H54 (cell line): ENCODE data around the gene DVL1.

Experiments used
- DNase-seq: peaks from one replicate; pipeline ENCODE4 v3.0.0; 2011; ENCODE audit warnings: low spot score, mixed read lengths; ENCODE audit not compliant: insufficient read length
- FAIRE-seq: peaks from 3 replicates; lab custom pipeline; 2011; peaks lifted over from hg19 to GRCh38; lab: Jason Lieb, UNC
- POLR2A ChIP-seq: IDR thresholded peaks from 2 replicates; pipeline ENCODE4 v1.6.1; 2011; ENCODE audit warnings: low read depth, mild to moderate bottlenecking, low read length

DVL1 gene

DNA sequence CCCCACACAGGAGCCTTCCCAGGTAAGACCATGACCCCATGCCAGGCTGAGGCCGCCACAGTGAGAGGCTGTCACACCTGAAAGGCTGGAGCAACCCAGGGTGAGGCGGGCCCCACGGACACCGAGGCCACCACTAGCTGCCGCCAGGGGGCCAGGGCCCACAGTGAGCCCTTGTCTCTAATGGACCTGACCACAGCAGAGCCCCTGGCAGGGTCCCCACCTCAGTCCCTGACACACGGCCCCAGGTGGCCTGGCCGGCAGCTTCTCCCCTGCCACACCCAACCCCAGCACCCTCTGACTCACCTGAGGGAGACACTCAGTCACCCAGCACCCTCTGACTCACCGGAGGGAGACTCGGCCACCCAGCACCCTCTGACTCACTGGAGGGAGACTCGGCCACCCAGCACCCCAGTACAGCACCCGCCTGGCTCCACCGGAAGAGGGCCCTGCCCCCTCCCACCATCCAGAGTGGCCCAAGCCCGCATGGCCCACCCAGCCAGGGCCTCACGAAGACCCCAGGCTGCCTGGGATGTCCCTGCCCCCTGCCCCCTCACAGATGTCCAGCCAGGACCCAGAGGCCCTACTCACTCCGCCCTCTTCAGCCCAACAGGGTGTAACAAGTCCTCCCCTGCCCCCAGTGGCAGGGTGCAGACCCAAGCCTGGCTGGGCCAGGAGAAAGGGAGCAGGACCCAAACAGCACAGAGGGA lies 4.4 kb downstream of the DVL1 start:
- no peak for TF ChIP-seq POLR2A
- DNase-seq (peak; percentile 94), FAIRE-seq (peak; percentile 71)

DNA sequence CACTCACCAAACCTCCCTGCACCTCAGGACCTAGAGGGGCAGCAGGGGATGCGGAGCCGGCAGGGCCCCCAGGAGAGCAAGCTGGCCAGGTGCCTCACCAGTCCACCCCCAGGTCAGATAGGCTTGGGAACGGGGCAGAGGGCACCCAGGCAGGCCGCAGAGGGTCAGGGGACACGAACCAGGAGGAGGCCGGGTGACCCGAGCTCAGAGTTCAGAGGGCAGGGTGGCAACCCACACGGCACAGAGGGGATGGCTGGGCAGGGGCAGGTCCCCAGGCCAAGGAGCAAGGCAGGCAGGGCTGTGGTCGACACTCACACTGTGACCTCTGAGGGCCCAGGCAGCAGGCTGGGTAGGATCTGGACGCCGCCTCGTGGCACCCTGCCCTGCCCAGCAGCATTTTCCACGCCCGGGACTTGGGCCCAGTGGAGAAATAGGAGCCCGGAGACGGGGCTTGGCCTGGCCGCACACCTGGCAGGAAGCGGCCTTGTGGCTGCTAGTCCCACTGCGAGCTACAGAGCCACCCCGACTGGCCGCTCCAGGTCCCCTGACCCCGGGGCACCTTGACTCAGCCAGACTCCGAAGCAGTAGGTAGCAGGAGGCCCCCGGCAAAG lies 5.3 kb downstream of the DVL1 start:
- DNase-seq (no peak), FAIRE-seq (no peak)
- no peak for TF ChIP-seq POLR2A

DNA sequence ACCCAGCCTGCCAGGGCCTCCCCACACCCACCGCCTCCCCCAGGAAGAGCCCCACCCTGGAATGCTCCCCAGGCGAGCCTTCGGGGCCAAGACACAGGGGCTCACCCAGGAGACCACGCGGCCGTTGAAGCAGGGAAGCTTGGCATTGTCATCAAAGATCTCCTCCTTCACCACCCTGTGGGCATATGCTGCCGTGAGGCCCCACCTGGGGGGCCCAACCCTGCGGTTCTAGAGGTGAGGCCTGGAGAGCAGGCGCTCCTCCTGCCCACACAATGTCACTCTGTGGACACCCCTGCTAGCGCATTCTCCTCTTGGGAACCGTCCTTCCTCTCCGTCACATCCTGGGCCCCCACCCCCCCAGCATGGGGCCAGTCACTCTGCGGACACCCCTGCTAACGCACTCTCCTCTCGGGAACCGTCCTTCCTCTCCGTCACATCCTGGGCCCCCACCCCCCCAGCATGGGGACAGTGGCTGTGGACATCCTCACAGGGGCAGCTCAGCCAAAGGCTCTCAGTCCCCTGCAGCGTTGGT lies 6.6 kb downstream of the DVL1 start:
- TF ChIP-seq POLR2A, result no peak
- FAIRE-seq (no peak), DNase-seq (no peak)

DNA sequence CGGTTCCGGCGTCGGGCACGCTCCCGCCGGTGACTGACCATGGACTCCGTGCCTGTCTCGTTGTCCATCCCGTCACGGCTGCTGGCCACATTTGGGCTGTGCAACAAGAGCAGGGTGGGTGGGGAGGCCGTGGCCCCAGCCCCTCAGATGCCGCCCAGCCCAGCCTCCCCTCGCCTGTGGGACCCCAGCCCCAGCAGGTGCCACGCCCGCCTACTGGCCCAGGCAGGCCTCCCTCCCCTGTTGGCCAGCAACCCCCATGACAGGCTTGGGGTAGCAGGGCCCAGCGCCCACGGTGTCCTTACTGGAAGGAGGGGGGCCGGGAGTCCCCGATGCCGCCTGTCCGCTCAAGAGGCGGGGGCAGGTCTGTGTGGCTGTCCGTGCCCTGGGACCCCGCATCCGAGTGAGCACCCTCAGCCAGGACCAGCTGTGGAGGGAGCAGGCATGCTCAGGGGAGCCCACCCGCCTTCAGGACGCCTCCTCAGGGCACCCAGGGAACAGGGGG lies 7.1 kb downstream of the DVL1 start:
- no peak for TF ChIP-seq POLR2A
- DNase-seq (no peak), FAIRE-seq (no peak)

DNA sequence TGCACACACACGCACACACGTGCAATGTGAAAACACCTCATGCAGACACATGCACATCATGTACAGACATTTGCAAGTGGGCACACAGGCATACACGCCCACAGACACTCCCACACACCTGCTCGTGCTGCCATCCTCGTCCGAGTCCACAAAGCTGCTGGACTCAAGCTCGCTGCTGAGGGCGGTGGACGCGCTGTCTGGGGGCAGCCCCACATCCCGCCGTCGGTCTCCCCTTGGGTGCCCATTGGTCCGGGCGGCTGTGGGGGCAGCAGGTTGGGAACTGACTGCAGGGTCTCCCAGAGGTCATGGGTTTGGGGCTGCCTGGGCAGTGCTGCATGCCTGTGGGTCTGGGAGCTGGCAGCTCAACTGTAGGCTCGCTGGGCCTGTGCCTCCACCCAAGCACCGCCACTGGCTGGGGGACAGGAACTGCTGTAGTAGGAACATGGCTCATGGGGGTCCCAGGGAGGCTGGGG lies 7.6 kb downstream of the DVL1 start:
- FAIRE-seq (no peak), DNase-seq (no peak)
- TF ChIP-seq POLR2A, result no peak

DNA sequence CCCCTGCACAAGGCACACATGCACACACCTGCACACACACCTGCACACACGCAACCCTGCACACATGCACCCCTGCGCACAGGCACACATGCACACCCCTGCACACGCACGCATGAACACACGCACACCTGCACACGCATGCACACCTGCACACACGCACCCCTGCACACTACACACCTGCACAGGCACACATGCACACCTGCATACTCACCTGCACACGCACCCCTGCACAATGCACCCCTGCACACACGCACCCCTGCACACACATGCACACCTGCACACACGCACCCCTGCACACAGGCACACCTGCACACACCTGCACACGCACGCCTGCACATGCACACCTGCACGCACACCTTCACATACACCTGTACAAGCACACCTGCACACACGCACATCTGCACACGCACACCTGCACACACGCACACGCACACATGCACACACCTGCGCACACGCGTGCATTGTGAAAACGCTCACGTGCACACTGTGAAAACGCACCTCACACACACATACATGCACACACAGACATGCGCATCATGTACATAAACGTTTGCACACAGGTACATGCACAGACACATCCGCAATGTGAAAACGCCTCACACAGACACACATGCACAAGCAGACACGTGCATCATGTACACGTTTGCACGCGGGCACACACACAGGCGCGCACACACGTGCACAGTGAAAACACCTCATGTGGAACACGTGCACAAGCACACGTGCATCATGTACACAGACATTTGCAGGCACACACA lies 8.2 kb downstream of the DVL1 start:
- DNase-seq, result no peak
- no peak for FAIRE-seq
- no peak for TF ChIP-seq POLR2A

DNA sequence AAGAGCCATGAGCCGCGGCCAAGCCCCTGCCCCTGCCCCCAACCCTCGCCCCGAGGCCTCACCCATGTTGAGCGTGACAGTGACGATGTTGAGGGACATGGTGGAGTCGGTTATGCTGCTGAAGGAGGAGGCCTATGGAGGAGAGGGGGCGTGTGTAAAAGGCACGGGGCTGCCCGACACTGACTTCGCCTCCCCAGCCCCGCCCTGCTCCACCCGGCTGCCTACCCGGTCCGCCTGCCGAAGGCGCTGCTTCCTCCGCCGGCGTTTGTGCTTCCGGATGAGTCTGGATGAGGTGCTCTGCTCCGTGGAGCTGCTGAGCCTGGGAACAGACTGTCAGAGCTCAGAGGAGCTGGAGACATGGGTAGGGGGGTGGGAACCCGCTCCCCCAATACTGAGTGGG lies 9.0 kb downstream of the DVL1 start:
- no peak for TF ChIP-seq POLR2A
- no peak for FAIRE-seq

DNA sequence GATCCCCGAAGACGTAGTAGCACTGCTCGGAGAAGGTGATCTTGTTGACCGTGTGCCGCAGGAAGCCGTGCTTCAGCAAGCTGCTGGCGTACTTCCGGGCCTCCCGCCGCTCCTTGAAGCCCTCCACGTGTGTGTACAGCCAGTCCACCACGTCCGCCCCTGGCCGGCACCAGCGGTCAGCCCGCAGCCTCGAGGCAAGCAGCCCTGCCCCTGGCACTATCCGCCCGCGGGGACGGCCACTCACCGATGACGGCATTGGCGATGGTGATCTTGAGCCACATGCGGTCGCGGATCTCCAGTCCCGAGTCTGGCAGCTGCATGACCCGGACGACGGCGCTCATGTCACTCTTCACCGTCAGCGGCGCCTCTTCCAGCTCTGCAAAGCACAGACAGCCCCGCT lies 10.9 kb downstream of the DVL1 start:
- no peak for FAIRE-seq
- TF ChIP-seq POLR2A, result no peak
- no peak for DNase-seq

More for the DNA sequence above, 9.0 kb downstream of the DVL1 start:
- no peak for DNase-seq

DNA sequence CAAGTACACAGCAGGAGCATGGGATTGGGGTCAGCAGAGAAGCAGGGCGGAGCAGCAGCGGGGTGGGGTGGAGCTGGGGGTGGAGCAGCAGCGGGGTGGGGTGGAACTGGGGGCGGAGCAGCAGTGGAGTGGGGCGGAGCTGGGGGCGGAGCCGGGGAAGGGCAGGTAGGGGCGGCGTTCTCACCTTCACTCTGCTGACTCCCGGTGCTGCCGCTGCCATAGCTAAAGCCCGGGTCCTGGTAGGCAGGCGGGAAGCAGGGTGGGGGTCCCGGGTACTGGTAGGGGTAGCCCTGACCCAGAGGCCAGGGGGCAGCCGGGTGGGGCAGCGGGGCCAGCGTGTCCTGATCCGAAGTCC lies 11.4 kb downstream of the DVL1 start:
- no peak for DNase-seq
- no peak for FAIRE-seq
- no peak for TF ChIP-seq POLR2A

DNA sequence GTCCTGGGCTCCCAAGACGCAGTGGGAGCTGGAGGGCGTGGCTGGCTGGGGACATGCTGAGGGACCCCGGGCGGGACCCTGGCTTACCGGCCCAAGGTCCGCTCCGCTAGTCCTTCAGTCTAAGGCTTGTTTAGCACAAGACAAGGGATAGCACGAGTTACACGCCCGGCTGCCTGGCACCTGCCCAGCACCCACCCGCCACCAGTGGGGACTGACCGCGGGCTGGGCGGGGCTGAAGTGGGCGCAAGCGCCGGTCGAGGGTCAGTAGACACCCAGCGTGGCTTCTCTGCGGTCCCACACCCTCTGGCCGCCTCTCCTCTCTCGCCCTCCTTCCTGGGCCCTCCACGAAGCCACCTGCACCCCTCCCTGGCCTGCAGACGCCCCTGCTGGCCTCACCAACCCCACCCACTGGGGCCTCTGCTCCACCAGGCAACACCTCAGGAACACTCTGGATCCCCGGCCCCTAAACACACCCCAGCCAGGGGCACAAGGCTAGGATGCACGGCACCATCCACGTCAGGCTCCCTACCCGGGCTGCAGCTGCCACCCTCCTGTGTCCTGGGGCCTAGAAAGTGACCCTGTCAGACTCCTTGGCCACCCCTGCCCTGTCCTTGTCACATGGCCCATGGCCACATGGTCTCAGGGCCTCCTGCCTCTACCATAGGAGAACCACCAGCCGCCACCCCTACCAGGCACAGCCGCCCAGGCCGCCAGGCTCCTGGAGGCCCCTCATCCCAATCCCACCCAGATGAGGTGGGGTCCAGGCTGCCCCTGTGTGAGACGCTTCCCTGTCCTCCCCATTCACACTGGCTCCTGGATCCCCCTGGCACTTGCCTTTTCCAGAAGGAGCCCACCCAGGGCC lies 12.1 kb downstream of the DVL1 start:
- no peak for FAIRE-seq
- TF ChIP-seq POLR2A, result no peak

DNA sequence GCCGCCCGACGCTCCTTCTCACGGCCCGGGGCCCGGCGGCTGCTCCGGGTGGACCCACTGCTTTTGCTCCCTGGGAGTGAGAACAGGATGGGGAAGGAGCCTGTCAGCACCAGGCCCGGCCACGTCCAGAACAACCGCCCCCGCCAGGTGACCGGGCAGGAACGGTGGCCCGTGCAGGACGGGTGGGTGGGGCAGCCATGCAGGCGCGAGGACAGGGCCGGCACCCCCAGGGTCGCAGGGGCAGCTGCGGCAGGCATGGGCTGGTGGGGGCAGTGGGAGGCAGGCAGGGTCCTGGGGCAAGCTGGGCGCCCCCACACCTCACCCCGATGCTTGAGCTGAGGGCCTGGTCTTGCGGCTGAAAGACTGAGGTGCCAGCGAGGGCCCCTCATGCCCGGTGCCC lies 12.8 kb downstream of the DVL1 start:
- DNase-seq (no peak), FAIRE-seq (no peak)
- TF ChIP-seq POLR2A, result no peak

More for the DNA sequence above, 12.1 kb downstream of the DVL1 start:
- no peak for DNase-seq

DNA sequence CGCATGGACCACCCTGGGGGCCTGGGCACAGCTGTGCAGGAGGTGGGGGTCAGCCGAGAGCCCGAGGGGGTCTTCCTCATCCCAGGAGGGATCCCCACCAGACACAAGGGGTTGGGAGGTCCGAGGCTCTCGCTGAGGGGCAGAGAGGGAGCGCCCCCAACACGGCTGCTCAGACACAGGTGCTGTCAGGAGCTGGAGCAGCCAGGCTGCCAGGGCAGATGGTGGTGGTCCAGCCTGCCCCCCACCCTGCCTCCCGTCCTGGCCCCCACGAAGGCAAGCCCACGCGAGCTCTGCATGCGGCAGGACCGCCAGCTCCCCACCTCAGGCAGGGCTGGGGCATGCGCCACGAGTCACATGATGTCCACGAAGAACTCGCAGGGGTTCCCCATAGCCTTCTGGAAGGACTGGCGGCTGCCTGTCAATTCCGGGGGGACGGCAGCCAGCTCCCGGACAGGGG lies 13.4 kb downstream of the DVL1 start:
- no peak for DNase-seq
- no peak for TF ChIP-seq POLR2A
- no peak for FAIRE-seq

DNA sequence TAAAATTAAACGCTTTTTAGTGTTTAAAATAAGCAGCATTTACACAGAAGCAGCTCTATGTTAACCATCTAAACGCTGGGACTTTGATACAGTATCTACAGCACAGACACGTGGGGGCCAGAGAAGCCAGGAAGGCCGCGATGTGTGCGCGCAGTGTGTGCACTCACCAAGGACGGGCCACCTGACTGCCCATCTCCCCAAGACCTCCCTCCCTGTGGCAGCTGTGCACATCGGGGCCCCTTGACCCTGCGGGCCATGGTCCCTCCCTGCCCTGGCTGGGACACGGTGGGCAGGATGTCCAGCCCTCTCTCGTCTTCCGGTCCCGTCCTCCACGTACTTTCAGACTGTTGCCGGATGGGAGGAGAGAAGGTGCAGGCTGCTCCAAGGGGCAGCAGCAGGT lies 13.9 kb downstream of the DVL1 start:
- TF ChIP-seq POLR2A, result no peak
- FAIRE-seq (no peak), DNase-seq (no peak)
